GM13977 (cell line): Measurements from ENCODE around the gene OR2L2.
"Not testable (repeated sequence)": the region's sequence is repeated elsewhere in the genome, so short reads cannot be mapped to it uniquely, and the experiment has no call there.

Experiments used
- DNase-seq: peaks from one replicate; pipeline ENCODE4 v3.0.0; 2012; ENCODE audit warnings: low spot score
- in situ Hi-C: fragments of 300-500 bp; cut with MboI; formaldehyde crosslinking; loops from one replicate; pipeline ENCODE4 v1.12.0; 2022; ENCODE audit warnings: low sequenced_read_pairs, low pct_unique_long_range_greater_than_20kb, mixed read lengths, inconsistent platforms; ENCODE audit not compliant: unreplicated experiment
- TF ChIP-seq, protein P1 (sequence below): IDR thresholded peaks from 2 replicates; pipeline ENCODE4 v1.5.1; 2012; ENCODE audit warnings: mild to moderate bottlenecking, control low read depth; ENCODE audit not compliant: insufficient read depth; ENCODE audit errors: extremely low read depth, missing control alignments

The OR2L2 gene

DNA sequence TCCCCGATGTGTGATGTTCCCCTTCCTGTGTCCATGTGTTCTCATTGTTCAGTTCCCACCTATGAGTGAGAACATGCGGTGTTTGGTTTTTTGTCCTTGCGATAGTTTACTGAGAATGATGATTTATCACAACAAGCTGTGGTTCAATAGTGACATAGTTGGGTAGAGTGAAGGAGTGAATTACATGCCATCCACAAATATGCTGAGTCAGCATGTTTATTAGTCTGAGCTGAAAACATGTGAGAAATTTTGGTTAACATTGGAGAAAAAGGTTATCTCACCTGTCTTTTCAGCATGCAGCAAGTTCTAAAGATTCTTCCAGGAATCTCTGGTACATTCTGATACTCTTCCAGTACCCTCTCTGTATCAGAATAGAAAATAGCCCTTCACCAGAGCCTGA lies 35.7 kb downstream of the OR2L2 start:
- in situ Hi-C loops: no loop called here
- no peak for DNase-seq
- TF ChIP-seq, protein P1, sequence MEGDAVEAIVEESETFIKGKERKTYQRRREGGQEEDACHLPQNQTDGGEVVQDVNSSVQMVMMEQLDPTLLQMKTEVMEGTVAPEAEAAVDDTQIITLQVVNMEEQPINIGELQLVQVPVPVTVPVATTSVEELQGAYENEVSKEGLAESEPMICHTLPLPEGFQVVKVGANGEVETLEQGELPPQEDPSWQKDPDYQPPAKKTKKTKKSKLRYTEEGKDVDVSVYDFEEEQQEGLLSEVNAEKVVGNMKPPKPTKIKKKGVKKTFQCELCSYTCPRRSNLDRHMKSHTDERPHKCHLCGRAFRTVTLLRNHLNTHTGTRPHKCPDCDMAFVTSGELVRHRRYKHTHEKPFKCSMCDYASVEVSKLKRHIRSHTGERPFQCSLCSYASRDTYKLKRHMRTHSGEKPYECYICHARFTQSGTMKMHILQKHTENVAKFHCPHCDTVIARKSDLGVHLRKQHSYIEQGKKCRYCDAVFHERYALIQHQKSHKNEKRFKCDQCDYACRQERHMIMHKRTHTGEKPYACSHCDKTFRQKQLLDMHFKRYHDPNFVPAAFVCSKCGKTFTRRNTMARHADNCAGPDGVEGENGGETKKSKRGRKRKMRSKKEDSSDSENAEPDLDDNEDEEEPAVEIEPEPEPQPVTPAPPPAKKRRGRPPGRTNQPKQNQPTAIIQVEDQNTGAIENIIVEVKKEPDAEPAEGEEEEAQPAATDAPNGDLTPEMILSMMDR: no peak

DNA sequence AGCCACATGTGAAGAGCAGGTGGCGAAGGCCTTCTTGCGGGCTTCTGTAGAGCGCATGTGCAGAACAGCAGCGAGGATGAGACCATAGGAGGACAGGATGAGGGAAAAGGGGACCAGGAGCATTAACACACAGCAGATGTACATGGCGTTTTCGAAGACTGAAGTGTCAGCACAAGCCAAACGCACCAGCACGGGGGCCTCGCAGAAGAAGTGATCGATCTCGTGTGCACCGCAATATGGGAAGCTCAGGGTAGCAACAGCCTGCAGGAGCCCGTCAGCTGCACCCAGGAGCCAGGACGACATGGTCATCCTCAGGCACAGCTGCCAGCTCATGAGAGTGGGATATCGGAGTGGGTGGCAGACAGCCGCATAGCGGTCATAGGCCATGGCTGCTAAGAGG lies 54.0 kb downstream of the OR2L2 start:
- DNase-seq, in situ Hi-C loops: not testable (repeated sequence)
